Activated naive CD4-positive, alpha-beta T cell treated with anti-CD3 and anti-CD28 coated beads, Interleukin-2, amount 50 U/mL, for 24 hours (primary cell): Measurements from ENCODE around the gene RICTOR.

Experiments
- H3K27ac Mint-ChIP-seq: one replicate; pipeline ENCODE4 v1.8.0; 2021; ENCODE audit warnings: mild to moderate bottlenecking, mixed read lengths
- H3K27me3 Mint-ChIP-seq: one replicate; pipeline ENCODE4 v1.8.0; 2021; ENCODE audit warnings: mixed read lengths
- H3K36me3 Mint-ChIP-seq: one replicate; pipeline ENCODE4 v1.8.0; 2021; ENCODE audit warnings: mixed read lengths
- H3K4me1 Mint-ChIP-seq: one replicate; pipeline ENCODE4 v1.8.0; 2021; ENCODE audit warnings: mixed read lengths
- H3K4me3 Mint-ChIP-seq: one replicate; pipeline ENCODE4 v1.8.0; 2021; ENCODE audit warnings: mild to moderate bottlenecking, mixed read lengths
- H3K9me3 Mint-ChIP-seq: one replicate; pipeline ENCODE4 v1.8.0; 2021; ENCODE audit warnings: mixed read lengths

RICTOR gene

GRCh38 chr5:38923661-38924451 is 150.3 kb downstream of the RICTOR start:
- Mint-ChIP-seq H3K4me3 (no peak overlapping the region), H3K27me3 (peaks cover 22% of the 10 kb centered on the region), H3K27ac (no peak overlapping the region), H3K9me3 (no peaks in the 10 kb centered on the region), H3K4me1 (no peaks in the 10 kb centered on the region), H3K36me3 (no peaks in the 10 kb centered on the region)

DNA sequence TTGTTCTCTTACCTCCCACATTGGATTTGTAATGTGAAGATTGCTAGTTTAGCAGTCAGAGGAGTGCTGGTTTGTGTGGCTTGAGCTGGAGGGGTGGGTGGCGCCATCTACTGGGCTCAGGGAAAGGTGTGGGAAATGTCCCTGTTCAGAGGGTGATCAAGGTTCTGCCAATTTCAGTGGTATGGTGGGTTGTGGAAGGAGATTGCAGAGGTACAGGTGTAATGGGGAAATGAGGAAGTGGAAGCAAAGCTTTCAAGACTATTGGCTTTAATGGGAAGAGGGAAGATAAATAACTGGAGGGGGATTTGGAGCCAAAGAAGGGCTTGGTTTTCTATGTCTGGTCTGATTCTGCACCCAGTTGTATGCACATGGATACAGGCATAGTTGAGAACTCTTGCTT is 152.0 kb downstream of the RICTOR start:
- Mint-ChIP-seq H3K36me3 (no peaks in the 10 kb centered on the region), H3K4me1 (no peaks in the 10 kb centered on the region), H3K4me3 (no peak overlapping the region), H3K9me3 (no peaks in the 10 kb centered on the region), H3K27ac (no peak overlapping the region), H3K27me3 (peaks cover 16% of the 10 kb centered on the region)

- Mint-ChIP-seq H3K4me1 (no peaks in the 10 kb centered on the region), H3K36me3 (no peaks in the 10 kb centered on the region), H3K4me3 (no peak overlapping the region), H3K27ac (no peak overlapping the region), H3K9me3 (no peaks in the 10 kb centered on the region), H3K27me3 (peaks cover 12% of the 10 kb centered on the region)
Observed at GRCh38 chr5:38921174-38921573, 153.0 kb downstream of the RICTOR start.

- Mint-ChIP-seq H3K4me1 (no peaks in the 10 kb centered on the region), H3K4me3 (no peak overlapping the region), H3K27me3 (peaks cover 19% of the 10 kb centered on the region), H3K36me3 (no peaks in the 10 kb centered on the region), H3K9me3 (no peaks in the 10 kb centered on the region), H3K27ac (no peak overlapping the region)
Observed at GRCh38 chr5:38916802-38917201, 157.4 kb downstream of the RICTOR start.

DNA sequence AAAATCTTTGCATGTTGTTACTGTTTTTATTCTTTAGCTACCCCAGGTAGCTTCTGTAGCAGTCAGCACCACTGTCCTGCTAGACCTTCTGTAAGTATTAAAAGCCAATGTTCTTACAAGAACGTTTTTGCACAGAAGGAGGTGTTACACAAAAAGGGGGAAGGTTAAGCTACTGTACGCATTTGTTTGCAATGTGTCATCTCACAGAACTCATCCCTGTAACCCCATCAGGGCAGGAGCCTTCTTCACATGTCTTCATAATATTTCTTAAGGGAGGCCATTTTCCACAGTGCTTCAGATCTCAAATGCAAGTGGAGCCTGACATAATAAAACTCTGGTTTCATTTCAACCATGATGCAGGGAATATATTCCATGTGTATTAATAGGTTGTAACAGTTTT is 160.5 kb downstream of the RICTOR start:
- no peak overlapping the region for H3K4me3 Mint-ChIP-seq
- no peaks in the 10 kb centered on the region for H3K4me1 Mint-ChIP-seq
- no peak overlapping the region for H3K27ac Mint-ChIP-seq
- peaks cover 11% of the 10 kb centered on the region for H3K9me3 Mint-ChIP-seq
- peaks cover 21% of the 10 kb centered on the region for H3K27me3 Mint-ChIP-seq
- no peaks in the 10 kb centered on the region for H3K36me3 Mint-ChIP-seq

DNA sequence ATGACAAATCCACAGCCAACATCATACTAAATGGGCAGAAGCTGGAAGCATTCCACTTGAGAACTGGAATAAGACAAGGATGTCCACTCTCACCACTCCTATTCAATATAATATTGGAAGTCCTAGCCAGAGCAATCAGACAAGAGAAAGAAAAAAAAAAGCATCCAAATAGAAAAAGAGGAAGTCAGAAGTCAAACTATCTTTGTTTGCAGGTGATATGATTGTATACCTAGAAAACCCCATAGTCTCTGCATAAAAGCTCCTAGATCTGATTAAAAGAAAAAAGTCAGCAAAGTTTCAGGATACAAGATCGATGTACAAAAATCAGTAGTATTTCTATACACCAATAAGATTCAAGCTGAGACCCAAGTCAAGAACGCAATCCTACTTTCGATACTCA is 162.3 kb downstream of the RICTOR start:
- H3K27ac Mint-ChIP-seq: no peak overlapping the region
- no peaks in the 10 kb centered on the region for H3K36me3 Mint-ChIP-seq
- H3K4me1 Mint-ChIP-seq: no peaks in the 10 kb centered on the region
- H3K9me3 Mint-ChIP-seq: peaks cover 15% of the 10 kb centered on the region
- no peak overlapping the region for H3K4me3 Mint-ChIP-seq
- H3K27me3 Mint-ChIP-seq: peaks cover 26% of the 10 kb centered on the region

DNA sequence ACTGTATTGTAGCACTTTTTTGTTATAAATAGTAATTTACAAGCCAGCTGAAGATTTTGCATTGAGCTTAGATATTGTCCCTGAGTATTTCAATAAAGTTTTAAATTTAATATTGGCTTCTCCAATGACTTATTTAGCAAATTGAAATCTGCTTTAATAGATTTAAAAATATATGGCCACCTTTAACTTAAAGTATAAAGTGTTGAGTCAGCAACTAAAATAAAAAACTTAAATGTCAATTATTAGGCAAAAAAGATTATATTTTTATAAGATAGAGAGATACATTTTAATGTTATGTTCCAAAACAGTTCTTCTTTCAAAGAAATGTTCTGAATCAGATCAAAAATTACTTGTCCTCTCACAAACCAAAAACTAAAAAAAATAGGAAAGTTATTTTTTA is 167.7 kb downstream of the RICTOR start:
- no peaks in the 10 kb centered on the region for H3K36me3 Mint-ChIP-seq
- H3K4me3 Mint-ChIP-seq: no peak overlapping the region
- no peaks in the 10 kb centered on the region for H3K4me1 Mint-ChIP-seq
- no peak overlapping the region for H3K27ac Mint-ChIP-seq
- H3K27me3 Mint-ChIP-seq: peaks cover 15% of the 10 kb centered on the region
- peaks cover 25% of the 10 kb centered on the region for H3K9me3 Mint-ChIP-seq

GRCh38 chr5:38905516-38905915 is 168.7 kb downstream of the RICTOR start:
- Mint-ChIP-seq H3K36me3 (no peaks in the 10 kb centered on the region), H3K27ac (no peak overlapping the region), H3K27me3 (peaks cover 13% of the 10 kb centered on the region)

DNA sequence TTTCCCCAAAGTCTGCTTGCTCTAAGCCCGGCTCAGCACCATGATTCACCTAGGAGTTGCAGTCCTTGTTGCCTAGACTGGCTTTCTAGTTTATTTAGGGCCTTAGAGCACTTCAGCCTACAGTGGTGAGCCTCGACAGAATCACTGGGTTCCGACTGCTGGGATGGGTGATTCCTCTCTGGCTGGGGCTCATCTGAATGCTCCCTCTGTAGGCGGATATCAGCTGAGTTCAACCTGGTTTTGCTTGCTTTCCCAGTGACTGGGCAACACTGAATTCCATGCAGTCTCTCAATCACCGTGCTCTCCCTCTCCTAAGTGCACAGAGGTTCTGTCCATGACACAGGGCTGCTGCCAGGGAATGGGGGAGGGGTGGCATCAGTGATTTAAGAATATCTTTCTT is 174.3 kb downstream of the RICTOR start:
- H3K9me3 Mint-ChIP-seq: peaks cover 18% of the 10 kb centered on the region
- H3K27me3 Mint-ChIP-seq: peaks cover 5% of the 10 kb centered on the region
- H3K4me1 Mint-ChIP-seq: no peaks in the 10 kb centered on the region
- no peak overlapping the region for H3K27ac Mint-ChIP-seq
- H3K4me3 Mint-ChIP-seq: no peak overlapping the region
- H3K36me3 Mint-ChIP-seq: no peaks in the 10 kb centered on the region

More at GRCh38 chr5:38905516-38905915, 168.7 kb downstream of the RICTOR start:
- Mint-ChIP-seq H3K4me3 (no peak overlapping the region), H3K9me3 (peaks cover 25% of the 10 kb centered on the region), H3K4me1 (no peaks in the 10 kb centered on the region)

GRCh38 chr5:38896760-38897159 is 177.4 kb downstream of the RICTOR start:
- H3K9me3 Mint-ChIP-seq: peaks cover 23% of the 10 kb centered on the region
- H3K4me3 Mint-ChIP-seq: no peak overlapping the region
- H3K4me1 Mint-ChIP-seq: no peaks in the 10 kb centered on the region
- H3K27me3 Mint-ChIP-seq: peaks cover 12% of the 10 kb centered on the region
- no peaks in the 10 kb centered on the region for H3K36me3 Mint-ChIP-seq
- no peak overlapping the region for H3K27ac Mint-ChIP-seq

GRCh38 chr5:38892363-38892762 is 181.8 kb downstream of the RICTOR start:
- peaks cover 19% of the 10 kb centered on the region for H3K27me3 Mint-ChIP-seq
- H3K9me3 Mint-ChIP-seq: peaks cover 23% of the 10 kb centered on the region
- H3K4me1 Mint-ChIP-seq: no peaks in the 10 kb centered on the region
- no peak overlapping the region for H3K4me3 Mint-ChIP-seq
- no peaks in the 10 kb centered on the region for H3K36me3 Mint-ChIP-seq
- H3K27ac Mint-ChIP-seq: no peak overlapping the region

GRCh38 chr5:38891563-38891962 is 182.6 kb downstream of the RICTOR start:
- Mint-ChIP-seq H3K4me1 (no peaks in the 10 kb centered on the region), H3K27ac (no peak overlapping the region), H3K36me3 (no peaks in the 10 kb centered on the region), H3K4me3 (no peak overlapping the region), H3K27me3 (peaks cover 19% of the 10 kb centered on the region), H3K9me3 (peaks cover 23% of the 10 kb centered on the region)

- peaks cover 9% of the 10 kb centered on the region for H3K9me3 Mint-ChIP-seq
- no peak overlapping the region for H3K4me3 Mint-ChIP-seq
- H3K27ac Mint-ChIP-seq: no peak overlapping the region
- H3K27me3 Mint-ChIP-seq: peaks cover 16% of the 10 kb centered on the region
- no peaks in the 10 kb centered on the region for H3K4me1 Mint-ChIP-seq
- H3K36me3 Mint-ChIP-seq: no peaks in the 10 kb centered on the region
Observed at GRCh38 chr5:38889424-38889823, 184.8 kb downstream of the RICTOR start.

- Mint-ChIP-seq H3K36me3 (no peaks in the 10 kb centered on the region), H3K9me3 (no peaks in the 10 kb centered on the region)
Observed at GRCh38 chr5:38888041-38888440, 186.2 kb downstream of the RICTOR start.

More at GRCh38 chr5:38888041-38888440, 186.2 kb downstream of the RICTOR start:
- Mint-ChIP-seq H3K4me1 (no peaks in the 10 kb centered on the region), H3K4me3 (no peak overlapping the region), H3K27ac (no peak overlapping the region), H3K27me3 (peaks cover 16% of the 10 kb centered on the region)
